HepG2 (cell line): ENCODE measurements around the gene CCDC28A.

ENCODE experiments used
- EZH2 ChIP-seq: conservative IDR thresholded peaks from 2 replicates; pipeline ENCODE4 v1.6.1; 2012; ENCODE audit warnings: mild to moderate bottlenecking, low read depth, low read length, moderate library complexity
- HMG20A ChIP-seq: IDR thresholded peaks from 2 replicates; pipeline ENCODE4 v1.6.1; 2016; ENCODE audit warnings: borderline replicate concordance
- MAFK ChIP-seq, 2 experiments: IDR thresholded peaks in 1 of 2; conservative IDR thresholded peaks in 1 of 2; 2 replicates each; pipeline ENCODE4 v1.6.1; 2011; ENCODE audit warnings: improper control_type of control experiment in 2 of 2, low read length in 2 of 2
- POLR2A ChIP-seq, 2 experiments: IDR thresholded peaks; 2 replicates each; pipeline ENCODE4 v1.6.1; 2011; ENCODE audit warnings: low read depth in 2 of 2, low read length in 2 of 2, mild to moderate bottlenecking in 1 of 2, moderate library complexity in 1 of 2; ENCODE audit not compliant: insufficient read depth in 1 of 2
- RBM39 ChIP-seq: fragments of 200-400 bp; formaldehyde crosslinking; IDR thresholded peaks from one replicate; pipeline ENCODE4 v1.6.1; 2018; ENCODE audit warnings: antibody characterized with exemption, mild to moderate bottlenecking, low read depth, low read length; ENCODE audit not compliant: poor library complexity, severe bottlenecking
- SYNCRIP ChIP-seq: fragments of 200-400 bp; formaldehyde crosslinking; IDR thresholded peaks from 2 replicates; pipeline ENCODE4 v1.6.1; 2018; ENCODE audit warnings: mild to moderate bottlenecking, low read depth, low read length; ENCODE audit not compliant: insufficient read depth
- TBX3 ChIP-seq: fragments of 450-650 bp; IDR thresholded peaks from 2 replicates; pipeline ENCODE4 v1.6.1; 2017; ENCODE audit warnings: antibody characterized with exemption, mild to moderate bottlenecking, inconsistent platforms, borderline replicate concordance
- ZKSCAN1 ChIP-seq: fragments of 150-350 bp; IDR thresholded peaks from 2 replicates; pipeline ENCODE4 v1.6.1; 2014; ENCODE audit warnings: low read length
- ZNF607 ChIP-seq: sonication (generic); formaldehyde crosslinking; IDR thresholded peaks from 2 replicates; pipeline ENCODE4 v1.5.1; 2020; ENCODE audit warnings: missing genetic modification reagents, mild to moderate bottlenecking, borderline replicate concordance
- ZNF652 ChIP-seq: IDR thresholded peaks from 2 replicates; pipeline ENCODE4 v1.6.1; 2016; ENCODE audit warnings: low read depth, borderline replicate concordance
- TF ChIP-seq, protein P1 (sequence below): sonication (generic); formaldehyde crosslinking; IDR thresholded peaks from 2 replicates; pipeline ENCODE4 v1.5.0; 2020; ENCODE audit warnings: mild to moderate bottlenecking, missing genetic modification reagents, moderate library complexity
- TF ChIP-seq, protein P2 (sequence below): sonication (generic); formaldehyde crosslinking; IDR thresholded peaks from 2 replicates; pipeline ENCODE4 v1.5.1; 2020; ENCODE audit warnings: missing genetic modification reagents, mild to moderate bottlenecking, borderline replicate concordance

DNA sequence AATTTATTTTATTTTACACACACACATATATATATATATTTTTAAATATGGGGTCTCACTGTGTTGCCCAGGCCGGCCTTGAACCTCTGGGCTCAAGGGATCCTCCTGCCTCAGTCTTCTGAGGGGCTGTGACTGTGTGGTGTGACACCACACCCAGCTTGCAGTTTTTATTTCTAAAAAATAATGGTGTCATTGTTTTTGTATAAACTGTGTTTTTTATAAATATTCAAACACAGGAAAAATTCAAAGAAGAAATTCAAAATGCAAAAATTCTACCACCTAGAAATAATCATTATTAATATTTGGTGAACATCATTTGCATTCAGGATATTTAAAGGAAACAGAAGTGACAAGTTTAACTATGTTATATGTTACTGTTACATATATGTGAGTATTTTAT, 3.1 kb downstream of the CCDC28A start:
- TF ChIP-seq RBM39: no peak
- TF ChIP-seq POLR2A (IDR thresholded peaks at IDR 0.05; ENCODE audit: insufficient read depth in 1 of 2, low read depth in 2 of 2, low read length in 2 of 2): no peak
- TF ChIP-seq, protein P1, sequence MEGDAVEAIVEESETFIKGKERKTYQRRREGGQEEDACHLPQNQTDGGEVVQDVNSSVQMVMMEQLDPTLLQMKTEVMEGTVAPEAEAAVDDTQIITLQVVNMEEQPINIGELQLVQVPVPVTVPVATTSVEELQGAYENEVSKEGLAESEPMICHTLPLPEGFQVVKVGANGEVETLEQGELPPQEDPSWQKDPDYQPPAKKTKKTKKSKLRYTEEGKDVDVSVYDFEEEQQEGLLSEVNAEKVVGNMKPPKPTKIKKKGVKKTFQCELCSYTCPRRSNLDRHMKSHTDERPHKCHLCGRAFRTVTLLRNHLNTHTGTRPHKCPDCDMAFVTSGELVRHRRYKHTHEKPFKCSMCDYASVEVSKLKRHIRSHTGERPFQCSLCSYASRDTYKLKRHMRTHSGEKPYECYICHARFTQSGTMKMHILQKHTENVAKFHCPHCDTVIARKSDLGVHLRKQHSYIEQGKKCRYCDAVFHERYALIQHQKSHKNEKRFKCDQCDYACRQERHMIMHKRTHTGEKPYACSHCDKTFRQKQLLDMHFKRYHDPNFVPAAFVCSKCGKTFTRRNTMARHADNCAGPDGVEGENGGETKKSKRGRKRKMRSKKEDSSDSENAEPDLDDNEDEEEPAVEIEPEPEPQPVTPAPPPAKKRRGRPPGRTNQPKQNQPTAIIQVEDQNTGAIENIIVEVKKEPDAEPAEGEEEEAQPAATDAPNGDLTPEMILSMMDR (CRISPR knock-in tag): no peak
- TF ChIP-seq TBX3: no peak
- no peak for TF ChIP-seq HMG20A (CRISPR knock-in tag)
- TF ChIP-seq SYNCRIP: no peak
- no peak for TF ChIP-seq MAFK (conservative IDR thresholded peaks at IDR 0.05 in 1 of 2, IDR thresholded peaks at IDR 0.05 in 1 of 2; ENCODE audit: low read length in 2 of 2)
- TF ChIP-seq EZH2: no peak
- TF ChIP-seq ZNF607 (CRISPR knock-in tag): no peak
- no peak for TF ChIP-seq ZNF652 (CRISPR knock-in tag)
- TF ChIP-seq, protein P2, sequence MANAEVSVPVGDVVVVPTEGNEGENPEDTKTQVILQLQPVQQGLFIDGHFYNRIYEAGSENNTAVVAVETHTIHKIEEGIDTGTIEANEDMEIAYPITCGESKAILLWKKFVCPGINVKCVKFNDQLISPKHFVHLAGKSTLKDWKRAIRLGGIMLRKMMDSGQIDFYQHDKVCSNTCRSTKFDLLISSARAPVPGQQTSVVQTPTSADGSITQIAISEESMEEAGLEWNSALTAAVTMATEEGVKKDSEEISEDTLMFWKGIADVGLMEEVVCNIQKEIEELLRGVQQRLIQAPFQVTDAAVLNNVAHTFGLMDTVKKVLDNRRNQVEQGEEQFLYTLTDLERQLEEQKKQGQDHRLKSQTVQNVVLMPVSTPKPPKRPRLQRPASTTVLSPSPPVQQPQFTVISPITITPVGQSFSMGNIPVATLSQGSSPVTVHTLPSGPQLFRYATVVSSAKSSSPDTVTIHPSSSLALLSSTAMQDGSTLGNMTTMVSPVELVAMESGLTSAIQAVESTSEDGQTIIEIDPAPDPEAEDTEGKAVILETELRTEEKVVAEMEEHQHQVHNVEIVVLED (CRISPR knock-in tag): no peak
- TF ChIP-seq ZKSCAN1: no peak
